ENCODE results near the gene DENND4C.
"Not testable (repeated sequence)": the region's sequence is repeated elsewhere in the genome, so short reads cannot be mapped to it uniquely, and the experiment has no call there.

Gene DENND4C

GRCh38 chr9:19375538-19375937 is 145.0 kb downstream of the DENND4C start:
- DNase-seq (ENCODE audit: low spot score): no peak

- no peak for DNase-seq (ENCODE audit: low spot score)
These were observed 146.4 kb downstream of the DENND4C start for GRCh38 chr9:19376931-19377330.

- DNase-seq (ENCODE audit: low spot score): no peak
These were observed 147.7 kb downstream of the DENND4C start for GRCh38 chr9:19378164-19378563.

GRCh38 chr9:19378647-19379046 is 148.2 kb downstream of the DENND4C start:
- no peak for DNase-seq (ENCODE audit: low spot score)

- DNase-seq (ENCODE audit: low spot score): no peak
These were observed 148.8 kb downstream of the DENND4C start for GRCh38 chr9:19379283-19379682.

- peak; percentile 37 for DNase-seq (ENCODE audit: low spot score)
These were observed 149.2 kb downstream of the DENND4C start for GRCh38 chr9:19379697-19380046.

- DNase-seq (ENCODE audit: low spot score): peak; percentile 17
These were observed 150.3 kb downstream of the DENND4C start for GRCh38 chr9:19380826-19381075.

- DNase-seq (ENCODE audit: low spot score): no peak
These were observed 151.2 kb downstream of the DENND4C start for GRCh38 chr9:19381656-19382055.

- not testable (repeated sequence) for DNase-seq (ENCODE audit: low spot score)
These were observed 154.7 kb downstream of the DENND4C start for GRCh38 chr9:19385212-19385611.

- no peak for DNase-seq (ENCODE audit: low spot score)
These were observed 155.5 kb downstream of the DENND4C start for GRCh38 chr9:19385786-19386501.

- no peak for DNase-seq (ENCODE audit: low spot score)
These were observed 156.1 kb downstream of the DENND4C start for GRCh38 chr9:19386502-19387044.

- no peak for DNase-seq (ENCODE audit: low spot score)
These were observed 156.8 kb downstream of the DENND4C start for GRCh38 chr9:19387317-19387716.

- not testable (repeated sequence) for DNase-seq (ENCODE audit: low spot score)
These were observed 159.0 kb downstream of the DENND4C start for GRCh38 chr9:19389539-19389938.

GRCh38 chr9:19397845-19398244 is 167.4 kb downstream of the DENND4C start:
- no peak for DNase-seq (ENCODE audit: low spot score)

- not testable (repeated sequence) for DNase-seq (ENCODE audit: low spot score)
These were observed 172.7 kb downstream of the DENND4C start for GRCh38 chr9:19403231-19403630.

GRCh38 chr9:19404283-19405075 is 174.0 kb downstream of the DENND4C start:
- no peak for DNase-seq (ENCODE audit: low spot score)

GRCh38 chr9:19405771-19406170 is 175.3 kb downstream of the DENND4C start:
- DNase-seq (ENCODE audit: low spot score): no peak

- DNase-seq (ENCODE audit: low spot score): no peak
These were observed 177.8 kb downstream of the DENND4C start for GRCh38 chr9:19408316-19408692.

- DNase-seq (ENCODE audit: low spot score): peak; percentile 89
These were observed 178.4 kb downstream of the DENND4C start, which contains the start of gene ACER2 for GRCh38 chr9:19408693-19409400. Gene ACER2 (plus strand): TSS chr9:19409009. CDS start chr9:19409085, 76 bp downstream.

- DNase-seq (ENCODE audit: low spot score): peak; percentile 14
These were observed 179.1 kb downstream of the DENND4C start for GRCh38 chr9:19409401-19410194.

- DNase-seq (ENCODE audit: low spot score): no peak
These were observed 179.7 kb downstream of the DENND4C start for GRCh38 chr9:19410195-19410503.

- DNase-seq (ENCODE audit: low spot score): no peak
These were observed 180.1 kb downstream of the DENND4C start for GRCh38 chr9:19410594-19410993.
